ENCODE measurements around the gene ADGRV1.

Gene ADGRV1

GRCh38 chr5:90949469-90950358 lies 391.1 kb downstream of the ADGRV1 start:
- no peaks in the 10 kb centered on the region for H3K27me3 ChIP-seq (replicated peaks; ENCODE audit: control insufficient read depth, insufficient read depth, low read length)
- TF ChIP-seq CTCF (IDR thresholded peaks at IDR 0.05; ENCODE audit: insufficient read depth, low read length, poor library complexity, severe bottlenecking), result no peak
- DNase-seq (ENCODE audit: extremely low read depth, insufficient read length), result no peak
- no peaks in the 10 kb centered on the region for H3K36me3 ChIP-seq (ENCODE audit: control insufficient read depth, insufficient read depth, low read length)
- no peak overlapping the region for H3K4me3 ChIP-seq (replicated peaks; ENCODE audit: low read depth, low read length)

DNA sequence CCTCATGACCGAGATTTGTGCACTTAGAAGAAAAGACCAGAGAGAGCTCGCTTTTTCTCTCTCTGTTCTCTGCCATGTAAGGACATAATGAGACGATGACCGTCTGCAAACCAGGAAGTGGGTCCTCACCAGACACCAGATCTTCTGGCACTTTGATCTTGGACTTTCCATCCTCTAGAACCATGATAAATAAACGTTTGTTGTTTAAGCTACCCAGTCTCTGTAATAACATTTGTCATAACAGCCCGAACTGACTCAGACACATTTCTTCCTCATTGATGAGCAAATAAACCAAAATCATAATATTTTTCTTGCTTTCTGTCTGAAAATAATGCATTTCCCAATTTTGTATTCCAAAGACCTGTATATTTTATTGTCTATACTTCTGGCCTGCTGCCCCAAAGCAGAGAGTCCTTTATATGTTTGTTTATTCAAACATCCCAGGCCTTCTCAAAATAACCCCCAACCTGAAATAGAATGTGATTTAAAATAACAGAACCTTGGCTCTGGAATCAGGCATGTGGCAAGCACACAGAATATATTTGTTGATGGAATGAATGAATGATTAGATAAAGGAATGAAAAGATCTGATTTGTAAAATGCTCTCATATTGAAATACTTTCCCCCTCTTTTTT lies 396.5 kb downstream of the ADGRV1 start:
- TF ChIP-seq CTCF (IDR thresholded peaks at IDR 0.05; ENCODE audit: insufficient read depth, low read length, poor library complexity, severe bottlenecking), result no peak
- Histone ChIP-seq H3K36me3 (ENCODE audit: control insufficient read depth, insufficient read depth, low read length) (no peaks in the 10 kb centered on the region), H3K27me3 (replicated peaks; ENCODE audit: control insufficient read depth, insufficient read depth, low read length) (no peaks in the 10 kb centered on the region), H3K4me3 (replicated peaks; ENCODE audit: low read depth, low read length) (no peak overlapping the region)
- no peak for DNase-seq (ENCODE audit: extremely low read depth, insufficient read length)

GRCh38 chr5:90956511-90957097 lies 398.0 kb downstream of the ADGRV1 start:
- TF ChIP-seq CTCF (IDR thresholded peaks at IDR 0.05; ENCODE audit: insufficient read depth, low read length, poor library complexity, severe bottlenecking), result no peak

GRCh38 chr5:90957906-90958305 lies 399.3 kb downstream of the ADGRV1 start:
- no peak for DNase-seq (ENCODE audit: extremely low read depth, insufficient read length)
- Histone ChIP-seq H3K36me3 (ENCODE audit: control insufficient read depth, insufficient read depth, low read length) (no peaks in the 10 kb centered on the region), H3K4me3 (replicated peaks; ENCODE audit: low read depth, low read length) (no peak overlapping the region), H3K27me3 (replicated peaks; ENCODE audit: control insufficient read depth, insufficient read depth, low read length) (no peaks in the 10 kb centered on the region)
- no peak for TF ChIP-seq CTCF (IDR thresholded peaks at IDR 0.05; ENCODE audit: insufficient read depth, low read length, poor library complexity, severe bottlenecking)

More at GRCh38 chr5:90956511-90957097, 398.0 kb downstream of the ADGRV1 start:
- no peaks in the 10 kb centered on the region for H3K27me3 ChIP-seq (replicated peaks; ENCODE audit: control insufficient read depth, insufficient read depth, low read length)
- no peaks in the 10 kb centered on the region for H3K36me3 ChIP-seq (ENCODE audit: control insufficient read depth, insufficient read depth, low read length)
- no peak for DNase-seq (ENCODE audit: extremely low read depth, insufficient read length)
- H3K4me3 ChIP-seq (replicated peaks; ENCODE audit: low read depth, low read length), result no peak overlapping the region

DNA sequence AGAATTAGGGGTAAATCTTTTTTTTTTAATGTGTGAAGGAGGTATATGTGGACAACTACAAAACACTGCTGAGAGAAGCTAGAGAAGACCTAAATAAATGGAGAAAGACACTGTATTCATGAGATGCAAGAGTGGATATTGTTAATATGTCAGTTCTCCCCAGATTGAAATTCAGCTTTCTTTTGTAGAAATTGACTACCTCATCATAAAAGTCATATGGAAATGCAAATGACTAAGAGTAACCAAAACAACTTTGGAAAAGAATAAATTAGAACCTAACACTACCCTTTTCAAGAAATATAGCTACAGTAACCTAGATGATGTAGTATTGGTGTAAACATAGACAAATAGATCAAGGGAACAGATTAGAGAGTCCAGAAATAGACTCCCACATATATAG lies 400.7 kb downstream of the ADGRV1 start:
- no peak for DNase-seq (ENCODE audit: extremely low read depth, insufficient read length)
- no peak for TF ChIP-seq CTCF (IDR thresholded peaks at IDR 0.05; ENCODE audit: insufficient read depth, low read length, poor library complexity, severe bottlenecking)
- no peaks in the 10 kb centered on the region for H3K36me3 ChIP-seq (ENCODE audit: control insufficient read depth, insufficient read depth, low read length)
- H3K4me3 ChIP-seq (replicated peaks; ENCODE audit: low read depth, low read length), result no peak overlapping the region
- H3K27me3 ChIP-seq (replicated peaks; ENCODE audit: control insufficient read depth, insufficient read depth, low read length), result no peaks in the 10 kb centered on the region

Data from GM06990 (cell line).